Hepatocyte (in vitro differentiated cells): ENCODE data around the gene ADRM1. TPM values are rescaled to one million over a fixed set of nuclear protein-coding genes. Genes with fewer than 3 reads are reported as not detected.

Experiments used
- DNase-seq: peaks from one replicate; pipeline ENCODE4 v3.0.0-alpha.2; 2016; ENCODE audit warnings: low spot score
- H2AFZ ChIP-seq: fragments of 200-600 bp; sonication (generic); 2 replicates; pipeline ENCODE4 v1.6.0; 2016; ENCODE audit warnings: antibody characterized with exemption, mild to moderate bottlenecking
- H3K27ac ChIP-seq: fragments of 200-600 bp; sonication (generic); 2 replicates; pipeline ENCODE4 v1.5.1; 2016; ENCODE audit warnings: mild to moderate bottlenecking
- H3K27me3 ChIP-seq: fragments of 200-600 bp; sonication (generic); 2 replicates; pipeline ENCODE4 v1.6.1; 2016
- H3K36me3 ChIP-seq: fragments of 200-600 bp; sonication (generic); replicated peaks from 2 replicates; pipeline ENCODE4 v1.5.1; 2016; ENCODE audit warnings: low read depth; ENCODE audit not compliant: insufficient read depth
- H3K4me1 ChIP-seq: fragments of 200-600 bp; sonication (generic); 2 replicates; pipeline ENCODE4 v1.5.1; 2016; ENCODE audit warnings: mild to moderate bottlenecking, moderate library complexity; ENCODE audit not compliant: insufficient read depth
- H3K4me2 ChIP-seq: fragments of 200-600 bp; sonication (generic); 2 replicates; pipeline ENCODE4 v1.6.0; 2016
- H3K4me3 ChIP-seq: fragments of 200-600 bp; sonication (generic); 2 replicates; pipeline ENCODE4 v1.5.1; 2016; ENCODE audit warnings: mild to moderate bottlenecking
- H3K79me2 ChIP-seq: fragments of 200-600 bp; sonication (generic); 2 replicates; pipeline ENCODE4 v1.6.0; 2017; ENCODE audit warnings: mild to moderate bottlenecking
- H3K9me2 ChIP-seq: fragments of 200-600 bp; sonication (generic); replicated peaks from 2 replicates; pipeline ENCODE4 v1.6.0; 2017; ENCODE audit warnings: mild to moderate bottlenecking; ENCODE audit not compliant: insufficient read depth
- H3K9me3 ChIP-seq: fragments of 200-600 bp; sonication (generic); 2 replicates; pipeline ENCODE4 v1.5.1; 2016; ENCODE audit warnings: low read depth, mild to moderate bottlenecking
- H4K20me1 ChIP-seq: fragments of 200-600 bp; sonication (generic); 2 replicates; pipeline ENCODE4 v1.6.0; 2016; ENCODE audit warnings: mild to moderate bottlenecking; ENCODE audit not compliant: insufficient read depth, poor library complexity, severe bottlenecking
- CTCF ChIP-seq: fragments of 200-600 bp; sonication (generic); IDR thresholded peaks from 2 replicates; pipeline ENCODE4 v1.5.1; 2016; ENCODE audit warnings: antibody characterized with exemption, mild to moderate bottlenecking; ENCODE audit not compliant: poor library complexity
- EZH2 ChIP-seq: fragments of 200-600 bp; sonication (generic); IDR thresholded peaks from 2 replicates; pipeline ENCODE4 v1.6.1; 2016; ENCODE audit warnings: antibody characterized with exemption, mild to moderate bottlenecking, borderline replicate concordance
- EZH2phosphoT487 ChIP-seq: fragments of 200-600 bp; sonication (generic); IDR thresholded peaks from one replicate; pipeline ENCODE4 v1.6.1; 2018; ENCODE audit warnings: antibody characterized with exemption, mild to moderate bottlenecking, low read depth, moderate library complexity; ENCODE audit not compliant: unreplicated experiment, severe bottlenecking
- WGBS: methylation state at CpG from one replicate; pipeline ENCODE4 v1.1.6; 2016; ENCODE audit warnings: low lambda C conversion rate; ENCODE audit errors: missing lambda C conversion rate; 5-methylcytosine and 5-hydroxymethylcytosine counted together
- polyA plus RNA-seq: library from polyadenylated mRNA; unstranded; fragments of >200 nt; fragmentation: Nextera tagmentation; extraction: Ambion mirVana; gene quantifications from 2 replicates; pipeline ENCODE4 v1.2.1, GENCODE V29; 2016
- total RNA-seq: library from RNA; depleted of rRNA; stranded (reverse); fragments of >200 nt; gene quantifications from 2 replicates; pipeline ENCODE4 v1.2.3, GENCODE V29; 2014

Gene ADRM1
- total and polyA plus RNA-seq, 2 experiments from 2014 or later, result 103 to 144 TPM

- peaks cover 9% of the 10 kb centered on the region for H3K79me2 ChIP-seq
- no peak overlapping the region for H3K27ac ChIP-seq
- H3K9me2 ChIP-seq, result no peaks in the 10 kb centered on the region
- whole genome bisulfite sequencing, result 92% methylated on average over 24 of the region's 25 CpGs
- no peak overlapping the region for H3K4me2 ChIP-seq
- no peaks in the 10 kb centered on the region for H3K27me3 ChIP-seq
- peaks cover 11% of the 10 kb centered on the region for H4K20me1 ChIP-seq
- H3K4me1 ChIP-seq, result no peaks in the 10 kb centered on the region
- TF ChIP-seq EZH2 (no peak), CTCF (no peak), EZH2phosphoT487 (no peak)
- H3K36me3 ChIP-seq, result no peaks in the 10 kb centered on the region
- no peak overlapping the region for H2AFZ ChIP-seq
- DNase-seq, result no peak
- H3K9me3 ChIP-seq, result no peaks in the 10 kb centered on the region
- H3K4me3 ChIP-seq, result no peak overlapping the region
Observed at GRCh38 chr20:62310757-62311121, 7.9 kb downstream of the ADRM1 start.

GRCh38 chr20:62311150-62311549 lies 8.4 kb downstream of the ADRM1 start:
- H3K4me2 ChIP-seq, result no peak overlapping the region
- 94% methylated on average over 13 of the region's 18 CpGs for WGBS
- peaks cover 7% of the 10 kb centered on the region for H4K20me1 ChIP-seq
- no peak overlapping the region for H2AFZ ChIP-seq
- H3K79me2 ChIP-seq, result peaks cover 5% of the 10 kb centered on the region
- H3K27ac ChIP-seq, result no peak overlapping the region
- H3K4me1 ChIP-seq, result no peaks in the 10 kb centered on the region
- no peaks in the 10 kb centered on the region for H3K9me3 ChIP-seq
- DNase-seq, result no peak
- no peak overlapping the region for H3K4me3 ChIP-seq
- H3K36me3 ChIP-seq, result no peaks in the 10 kb centered on the region
- H3K9me2 ChIP-seq, result no peaks in the 10 kb centered on the region
- no peaks in the 10 kb centered on the region for H3K27me3 ChIP-seq
- no peak for TF ChIP-seq EZH2
- no peak for TF ChIP-seq EZH2phosphoT487
- TF ChIP-seq CTCF, result no peak

- WGBS, result 96% methylated on average over 54 of the region's 60 CpGs
- Histone ChIP-seq H3K4me3 (no peak overlapping the region), H3K27me3 (no peaks in the 10 kb centered on the region), H3K4me1 (no peaks in the 10 kb centered on the region), H4K20me1 (no peaks in the 10 kb centered on the region), H3K79me2 (no peaks in the 10 kb centered on the region), H3K9me2 (no peaks in the 10 kb centered on the region), H3K36me3 (no peaks in the 10 kb centered on the region), H3K9me3 (no peaks in the 10 kb centered on the region), H3K27ac (no peak overlapping the region), H2AFZ (no peak overlapping the region), H3K4me2 (no peak overlapping the region)
- no peak for DNase-seq
- TF ChIP-seq EZH2phosphoT487 (no peak), CTCF (no peak), EZH2 (no peak)
Observed at GRCh38 chr20:62311832-62312661, 9.2 kb downstream of the ADRM1 start.
